Activated CD4-positive, alpha-beta T cell treated with anti-CD3 and anti-CD28 coated beads for 1 hour (primary cell): Measurements from ENCODE around the gene OPRD1.
"Not testable (repeated sequence)": the region's sequence is repeated elsewhere in the genome, so short reads cannot be mapped to it uniquely, and the experiment has no call there.

Source experiments
- DNase-seq: peaks from one replicate; pipeline ENCODE4 v3.0.0-alpha.2; 2020

The OPRD1 gene

GRCh38 chr1:28848416-28848815 is 36.4 kb downstream of the OPRD1 start:
- no peak for DNase-seq

DNA sequence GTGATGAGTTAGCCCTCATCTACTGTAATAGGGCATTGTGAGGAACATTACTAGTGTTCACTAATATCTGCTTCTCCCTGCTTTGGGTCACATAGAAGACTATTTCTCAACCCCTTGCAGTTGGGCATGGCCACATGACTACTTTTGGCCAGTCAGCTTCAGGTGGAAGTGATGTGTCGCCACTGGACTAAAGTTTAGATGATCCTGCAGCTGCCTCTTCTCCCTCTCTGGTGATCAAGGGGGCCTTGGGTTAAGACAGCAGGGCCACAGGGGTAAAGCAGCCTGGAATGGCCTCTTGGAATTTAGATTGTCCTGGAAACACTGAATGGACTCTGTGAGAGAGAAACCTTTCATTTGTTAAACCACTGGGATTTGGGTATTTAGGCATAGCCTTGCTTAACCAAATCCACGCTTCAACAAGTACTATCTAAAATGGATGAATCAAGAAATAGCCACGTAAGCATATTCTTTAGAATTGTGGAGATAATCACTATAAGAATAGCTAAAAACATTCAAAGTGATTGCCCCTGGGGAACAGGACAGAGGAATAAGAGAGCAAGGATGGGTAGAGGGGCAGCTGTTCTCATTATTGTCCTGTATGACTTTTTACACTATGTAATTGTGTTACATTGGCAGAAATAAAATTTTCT is 41.2 kb downstream of the OPRD1 start:
- no peak for DNase-seq

DNA sequence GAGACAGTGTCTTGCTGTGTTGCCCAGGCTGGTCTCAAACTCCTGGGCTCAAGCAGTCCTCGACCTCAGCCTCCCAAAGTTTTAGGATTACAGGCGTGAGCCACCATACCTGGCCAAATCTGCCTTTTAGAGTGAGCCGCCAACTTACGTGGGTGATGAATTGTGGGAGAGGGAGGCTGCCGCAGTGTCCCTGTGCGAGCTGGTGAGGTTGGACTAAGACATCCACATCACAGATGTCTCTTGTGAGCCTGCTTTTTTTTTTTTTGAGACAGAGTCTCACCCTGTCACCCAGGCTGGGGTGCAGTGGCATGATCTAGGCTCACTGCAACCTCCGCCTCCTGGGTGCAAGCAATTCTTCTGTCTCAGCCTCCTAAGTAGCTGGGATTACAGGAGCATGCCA is 42.4 kb downstream of the OPRD1 start:
- DNase-seq = not testable (repeated sequence)

- DNase-seq = no peak
Measured at GRCh38 chr1:28855046-28855445, 43.1 kb downstream of the OPRD1 start.

DNA sequence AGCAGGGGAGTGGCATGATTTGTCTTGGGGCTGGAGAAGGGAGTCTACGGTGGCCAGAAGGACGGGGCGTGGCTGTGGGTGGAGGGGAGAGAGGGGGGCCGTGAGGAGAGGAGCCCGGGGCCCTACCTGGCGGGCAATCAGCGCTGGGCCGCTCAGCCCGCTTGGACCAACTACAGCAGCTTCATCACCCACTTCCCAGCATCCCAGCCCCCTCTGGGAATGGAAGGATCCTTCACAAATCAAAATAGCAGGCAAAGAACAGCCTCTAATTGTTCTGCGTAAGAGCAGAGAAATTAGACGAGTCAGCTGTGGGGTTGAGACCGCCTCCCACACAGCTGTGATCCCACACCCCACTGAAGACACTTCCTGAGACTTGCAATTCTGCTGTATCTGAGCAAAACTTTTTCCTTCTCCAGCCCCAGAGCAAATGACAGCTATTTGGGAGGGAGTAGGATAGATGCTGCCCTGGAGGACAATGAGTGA is 43.5 kb downstream of the OPRD1 start:
- DNase-seq = no peak

DNA sequence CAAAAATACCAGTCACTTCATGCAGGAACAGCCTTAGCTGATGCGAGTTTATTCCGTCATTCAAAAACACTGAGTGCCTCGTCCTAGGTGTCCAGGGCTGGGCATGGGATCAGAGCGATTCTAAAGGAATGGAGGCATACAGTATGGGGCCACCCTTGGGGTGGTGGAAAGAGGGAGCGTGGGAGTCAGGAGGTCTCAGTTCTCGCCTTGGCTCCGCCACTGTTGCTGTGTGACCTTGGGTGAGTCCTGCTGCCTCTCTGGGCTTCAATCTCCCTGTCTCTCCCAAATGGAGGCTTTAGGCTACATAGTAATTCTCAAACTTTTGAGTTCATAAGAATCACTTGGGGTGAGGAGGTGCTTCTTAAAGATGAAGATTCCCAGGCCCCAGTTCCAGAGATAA is 44.0 kb downstream of the OPRD1 start:
- no peak for DNase-seq

GRCh38 chr1:28860332-28861073 is 48.5 kb downstream of the OPRD1 start:
- DNase-seq = no peak

DNA sequence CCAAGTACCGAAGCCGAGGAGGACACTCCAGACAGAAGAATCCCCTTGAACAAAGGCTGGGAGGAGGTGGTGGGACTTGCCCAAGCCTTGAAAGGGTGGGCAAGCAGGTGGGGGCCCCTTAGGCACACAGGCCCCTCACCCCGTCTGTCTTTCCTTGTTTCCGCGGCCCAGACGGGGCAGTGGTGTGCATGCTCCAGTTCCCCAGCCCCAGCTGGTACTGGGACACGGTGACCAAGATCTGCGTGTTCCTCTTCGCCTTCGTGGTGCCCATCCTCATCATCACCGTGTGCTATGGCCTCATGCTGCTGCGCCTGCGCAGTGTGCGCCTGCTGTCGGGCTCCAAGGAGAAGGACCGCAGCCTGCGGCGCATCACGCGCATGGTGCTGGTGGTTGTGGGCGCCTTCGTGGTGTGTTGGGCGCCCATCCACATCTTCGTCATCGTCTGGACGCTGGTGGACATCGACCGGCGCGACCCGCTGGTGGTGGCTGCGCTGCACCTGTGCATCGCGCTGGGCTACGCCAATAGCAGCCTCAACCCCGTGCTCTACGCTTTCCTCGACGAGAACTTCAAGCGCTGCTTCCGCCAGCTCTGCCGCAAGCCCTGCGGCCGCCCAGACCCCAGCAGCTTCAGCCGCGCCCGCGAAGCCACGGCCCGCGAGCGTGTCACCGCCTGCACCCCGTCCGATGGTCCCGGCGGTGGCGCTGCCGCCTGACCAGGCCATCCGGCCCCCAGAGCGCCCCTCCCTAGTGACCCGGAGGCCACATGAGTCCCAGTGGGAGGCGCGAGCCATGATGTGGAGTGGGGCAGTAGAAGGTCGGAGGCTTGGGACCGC is 50.8 kb downstream of the OPRD1 start:
- DNase-seq = no peak

- DNase-seq = no peak
Measured at GRCh38 chr1:28864695-28865094, 52.7 kb downstream of the OPRD1 start.

GRCh38 chr1:28865997-28866650 is 54.2 kb downstream of the OPRD1 start:
- no peak for DNase-seq

- no peak for DNase-seq
Measured at GRCh38 chr1:28867850-28868249, 55.9 kb downstream of the OPRD1 start.

GRCh38 chr1:28869952-28870351 is 58.0 kb downstream of the OPRD1 start:
- no peak for DNase-seq

DNA sequence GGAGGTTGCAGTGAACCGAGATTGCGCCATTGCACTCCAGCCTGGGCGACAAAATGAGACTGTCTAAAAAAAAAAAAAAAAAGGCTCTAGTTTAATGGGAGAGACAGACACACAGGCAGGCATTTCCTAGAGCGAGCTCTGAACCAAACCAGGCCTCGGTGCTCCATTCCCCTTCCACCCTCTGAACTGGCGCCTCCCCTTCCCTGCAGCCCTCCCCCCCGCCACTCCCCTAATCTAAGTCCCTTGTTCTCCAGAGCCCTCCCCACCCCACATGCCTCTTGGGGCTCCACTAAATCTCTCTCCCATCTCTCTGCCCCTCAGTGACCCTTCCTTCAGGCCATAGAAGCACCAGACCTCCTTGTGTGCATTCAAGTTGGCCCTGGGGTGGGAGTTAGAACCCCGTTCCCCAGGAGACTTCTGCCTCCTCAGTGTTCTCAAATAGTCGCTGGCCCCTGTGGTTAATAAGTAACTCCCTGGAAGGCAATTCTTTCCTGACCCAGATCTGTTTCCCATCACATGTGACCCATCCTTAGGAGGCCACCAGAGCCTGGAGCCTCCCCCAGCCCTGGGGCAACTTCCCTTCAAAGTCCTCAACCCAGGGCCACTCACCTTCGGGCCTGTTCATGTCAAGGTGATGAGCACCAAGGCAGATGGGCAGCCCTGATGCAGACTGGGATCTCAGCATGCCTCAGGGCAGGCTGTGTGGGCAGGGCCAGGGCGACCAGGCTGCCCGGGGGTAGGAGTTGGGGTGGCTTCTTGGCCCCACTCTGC is 59.8 kb downstream of the OPRD1 start:
- DNase-seq = no peak

GRCh38 chr1:28875134-28875533 is 63.2 kb downstream of the OPRD1 start:
- not testable (repeated sequence) for DNase-seq

DNA sequence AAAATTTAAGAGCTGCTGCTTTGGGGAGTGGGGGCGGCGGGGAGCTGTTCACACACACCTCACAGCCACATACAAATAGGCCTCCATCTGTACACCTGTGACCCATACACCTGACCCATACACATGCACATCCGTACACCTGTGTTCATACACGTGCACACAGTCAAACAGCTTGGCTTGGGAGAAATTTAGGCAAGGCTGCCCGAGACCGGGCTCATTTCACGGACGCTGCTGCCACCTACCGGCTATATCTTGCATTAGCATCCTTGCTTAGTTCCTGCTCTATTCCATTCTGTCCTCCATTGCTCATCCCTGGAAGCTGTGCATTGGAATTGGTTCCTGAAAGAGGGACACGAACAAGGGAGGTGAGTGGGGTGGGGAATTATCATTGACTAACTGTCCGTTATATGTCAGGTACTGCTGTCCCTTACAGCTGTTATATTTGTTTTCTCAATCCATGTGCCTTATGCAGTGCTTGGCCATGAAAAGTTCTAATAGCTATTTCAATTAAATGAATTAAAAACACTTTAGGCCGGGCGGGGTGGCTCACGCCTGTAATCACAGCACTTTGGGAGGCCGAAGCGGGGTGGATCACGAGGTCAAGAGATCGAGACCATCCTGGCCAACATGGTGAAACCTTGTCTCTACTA is 65.3 kb downstream of the OPRD1 start:
- DNase-seq = peak; percentile 71

DNA sequence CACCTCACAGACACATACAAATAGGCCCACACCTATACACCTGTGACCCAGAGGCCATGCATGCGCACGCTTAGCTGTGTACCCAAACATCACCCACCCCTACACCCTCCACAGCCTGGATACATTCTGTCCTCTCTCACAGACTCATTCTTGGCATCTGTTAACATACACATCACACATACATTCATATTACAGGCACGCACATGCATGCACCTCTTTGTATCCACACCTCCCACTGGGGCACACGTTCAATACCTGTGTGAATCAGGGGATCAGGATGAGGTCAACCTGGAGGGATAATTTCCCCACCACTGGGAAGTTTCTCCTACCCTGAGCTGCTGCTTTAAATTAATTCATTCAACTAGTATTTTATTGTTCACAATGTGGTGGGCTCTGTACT is 66.8 kb downstream of the OPRD1 start:
- no peak for DNase-seq

DNA sequence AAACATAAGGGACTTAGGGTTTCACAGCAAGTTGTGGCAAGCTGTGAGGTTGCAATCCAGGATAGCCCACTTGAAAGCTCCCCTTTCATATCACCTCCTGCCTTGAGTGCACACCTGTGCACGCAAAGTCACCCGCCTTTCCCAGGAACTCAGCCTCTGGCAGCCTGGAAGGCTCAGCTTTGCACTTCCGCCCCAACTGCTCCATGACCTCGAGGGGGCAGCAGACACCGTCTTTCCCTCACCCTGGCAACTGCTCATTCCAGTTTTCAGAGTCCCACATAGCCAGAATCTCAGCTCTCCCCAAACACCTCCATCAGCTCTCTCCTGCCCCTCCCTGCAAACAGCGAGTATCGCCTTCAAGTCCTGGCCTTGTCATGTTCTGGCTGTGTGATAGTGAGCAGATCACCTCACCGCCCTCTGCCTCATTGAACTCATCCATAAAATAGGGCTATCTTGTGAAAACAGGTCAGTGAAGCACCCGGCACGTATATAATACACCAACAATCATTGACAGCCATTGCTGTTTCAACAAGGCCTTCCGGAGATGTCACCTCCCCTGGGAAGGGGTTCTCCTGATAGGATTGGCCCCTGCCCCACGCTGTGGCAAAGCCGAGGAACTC is 70.1 kb downstream of the OPRD1 start:
- DNase-seq = peak; percentile 67

DNA sequence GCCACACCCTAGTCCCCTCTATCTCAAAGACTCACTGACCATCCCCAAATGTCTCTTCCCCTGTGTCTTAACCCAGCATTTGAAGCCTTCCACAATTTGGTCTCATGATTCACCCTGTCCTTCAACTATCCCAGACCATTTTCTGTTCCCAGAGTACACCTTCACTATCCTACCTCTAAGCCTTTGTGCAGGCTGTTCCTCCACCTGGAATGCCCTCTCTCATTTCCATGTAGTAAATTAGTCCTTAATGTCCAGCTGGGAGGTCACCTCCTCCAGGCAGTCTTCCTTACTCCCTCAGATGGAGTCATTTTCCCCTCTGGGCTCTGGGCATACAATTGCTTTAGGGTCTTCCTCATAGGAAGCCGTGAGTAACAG is 71.3 kb downstream of the OPRD1 start:
- DNase-seq = no peak

GRCh38 chr1:28885472-28885877 is 73.5 kb downstream of the OPRD1 start:
- no peak for DNase-seq

DNA sequence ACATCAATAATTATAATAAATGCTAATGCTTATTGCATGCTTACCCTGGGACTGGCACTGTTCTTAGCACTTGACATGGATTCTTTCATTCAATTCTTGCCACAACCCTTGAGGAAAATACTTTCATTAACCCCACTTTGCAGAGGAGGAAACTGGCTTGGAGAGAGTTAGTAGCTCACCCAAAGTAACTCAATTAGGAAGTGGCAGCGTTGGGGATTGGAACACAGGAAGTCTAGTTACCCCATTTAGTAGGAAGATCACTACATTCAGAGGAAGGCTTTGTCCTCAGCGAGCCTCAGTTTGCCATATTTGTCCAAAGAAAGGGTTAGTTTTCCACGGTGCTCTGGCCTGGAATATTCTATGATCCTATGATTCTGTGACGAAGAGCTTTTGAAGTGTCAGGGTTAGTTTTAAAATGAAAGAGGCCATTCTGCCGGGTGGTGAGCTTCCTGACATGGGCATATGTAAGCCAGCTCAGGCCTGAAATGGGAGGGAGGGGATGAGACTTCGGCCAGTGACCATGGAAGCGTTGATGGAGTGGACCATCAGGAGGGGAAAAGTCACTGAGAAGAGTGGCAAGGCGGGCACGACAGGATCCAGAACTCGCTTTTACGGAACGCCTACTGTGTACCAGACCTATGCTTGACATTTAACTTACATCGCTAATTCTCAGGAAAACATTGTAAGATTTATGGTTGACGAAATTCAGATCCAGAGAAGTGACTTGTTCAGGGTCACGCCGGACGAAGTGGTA is 74.2 kb downstream of the OPRD1 start:
- no peak for DNase-seq
